Mononuclear cell (primary cell): ENCODE measurements around the gene DNAAF5. TPM values are rescaled to one million over a fixed set of nuclear protein-coding genes. Genes with fewer than 3 reads are reported as not detected.

Experiments used
- total RNA-seq: library from RNA; depleted of rRNA; stranded (reverse); fragments of >200 nt; gene quantifications from one replicate; pipeline ENCODE4 v1.2.3, GENCODE V29; 2012

Gene DNAAF5
- total RNA-seq, 1 donor = 2.9 TPM

Other genes with a start within 250 kb of the DNAAF5 start
- 6.1 TPM for gene PDGFA, start 206.9 kb upstream of the DNAAF5 start, total RNA-seq
- 9.4 TPM for gene PRKAR1B, start 582 bp downstream of the DNAAF5 start, total RNA-seq
- 86.3 TPM for gene SUN1, start 105.8 kb downstream of the DNAAF5 start, total RNA-seq
- 20.7 TPM for gene GET4, start 149.9 kb downstream of the DNAAF5 start, total RNA-seq
- 24.3 TPM for gene ADAP1, start 228.0 kb downstream of the DNAAF5 start, total RNA-seq
- gene COX19, start 248.8 kb downstream of the DNAAF5 start, total RNA-seq = 33.4 TPM